ENCODE data around the gene GRAMD4.

Gene GRAMD4

GRCh38 chr22:46693634-46694415 is 73.6 kb downstream of the GRAMD4 start:
- DNase-seq (ENCODE audit: low spot score) = no peak

GRCh38 chr22:46694416-46695170 is 74.4 kb downstream of the GRAMD4 start:
- no peak for DNase-seq (ENCODE audit: low spot score)

- no peak for DNase-seq (ENCODE audit: low spot score)
Observed at GRCh38 chr22:46695346-46696228, 75.4 kb downstream of the GRAMD4 start.

- DNase-seq (ENCODE audit: low spot score) = no peak
Observed at GRCh38 chr22:46696229-46696518, 76.0 kb downstream of the GRAMD4 start.

GRCh38 chr22:46696614-46697013 is 76.4 kb downstream of the GRAMD4 start:
- DNase-seq (ENCODE audit: low spot score) = no peak

GRCh38 chr22:46697811-46698515 is 77.8 kb downstream of the GRAMD4 start:
- DNase-seq (ENCODE audit: low spot score) = no peak

GRCh38 chr22:46699091-46699490 is 78.9 kb downstream of the GRAMD4 start:
- no peak for DNase-seq (ENCODE audit: low spot score)

GRCh38 chr22:46701262-46701661 is 81.1 kb downstream of the GRAMD4 start:
- DNase-seq (ENCODE audit: low spot score) = no peak

GRCh38 chr22:46703171-46703995 is 83.2 kb downstream of the GRAMD4 start:
- DNase-seq (ENCODE audit: low spot score) = no peak

GRCh38 chr22:46703996-46704370 is 83.8 kb downstream of the GRAMD4 start:
- DNase-seq (ENCODE audit: low spot score) = no peak

- no peak for DNase-seq (ENCODE audit: low spot score)
Observed at GRCh38 chr22:46706060-46706459, 85.9 kb downstream of the GRAMD4 start.

GRCh38 chr22:46707305-46707704 is 87.1 kb downstream of the GRAMD4 start:
- no peak for DNase-seq (ENCODE audit: low spot score)

GRCh38 chr22:46707827-46708570 is 87.8 kb downstream of the GRAMD4 start:
- no peak for DNase-seq (ENCODE audit: low spot score)

- no peak for DNase-seq (ENCODE audit: low spot score)
Observed at GRCh38 chr22:46708766-46709330, 88.7 kb downstream of the GRAMD4 start.

GRCh38 chr22:46710806-46711205 is 90.6 kb downstream of the GRAMD4 start:
- DNase-seq (ENCODE audit: low spot score) = no peak

GRCh38 chr22:46712288-46712687 is 92.1 kb downstream of the GRAMD4 start:
- no peak for DNase-seq (ENCODE audit: low spot score)

- DNase-seq (ENCODE audit: low spot score) = no peak
Observed at GRCh38 chr22:46714550-46714949, 94.4 kb downstream of the GRAMD4 start.

- no peak for DNase-seq (ENCODE audit: low spot score)
Observed at GRCh38 chr22:46719921-46720320, 99.7 kb downstream of the GRAMD4 start.

- no peak for DNase-seq (ENCODE audit: low spot score)
Observed at GRCh38 chr22:46721501-46722085, 101.4 kb downstream of the GRAMD4 start.

GRCh38 chr22:46723882-46724281 is 103.7 kb downstream of the GRAMD4 start:
- DNase-seq (ENCODE audit: low spot score) = no peak
